ENCODE results near the gene PRCC. TPM values are rescaled to one million over a fixed set of nuclear protein-coding genes. Genes with fewer than 3 reads are reported as not detected.

Gene PRCC
- total and polyA plus RNA-seq, 2 of the 13 experiments (the other 11 are each of a cell fraction or from before 2014, with no cell fraction given), result 24.2 to 40.5 TPM

DNA sequence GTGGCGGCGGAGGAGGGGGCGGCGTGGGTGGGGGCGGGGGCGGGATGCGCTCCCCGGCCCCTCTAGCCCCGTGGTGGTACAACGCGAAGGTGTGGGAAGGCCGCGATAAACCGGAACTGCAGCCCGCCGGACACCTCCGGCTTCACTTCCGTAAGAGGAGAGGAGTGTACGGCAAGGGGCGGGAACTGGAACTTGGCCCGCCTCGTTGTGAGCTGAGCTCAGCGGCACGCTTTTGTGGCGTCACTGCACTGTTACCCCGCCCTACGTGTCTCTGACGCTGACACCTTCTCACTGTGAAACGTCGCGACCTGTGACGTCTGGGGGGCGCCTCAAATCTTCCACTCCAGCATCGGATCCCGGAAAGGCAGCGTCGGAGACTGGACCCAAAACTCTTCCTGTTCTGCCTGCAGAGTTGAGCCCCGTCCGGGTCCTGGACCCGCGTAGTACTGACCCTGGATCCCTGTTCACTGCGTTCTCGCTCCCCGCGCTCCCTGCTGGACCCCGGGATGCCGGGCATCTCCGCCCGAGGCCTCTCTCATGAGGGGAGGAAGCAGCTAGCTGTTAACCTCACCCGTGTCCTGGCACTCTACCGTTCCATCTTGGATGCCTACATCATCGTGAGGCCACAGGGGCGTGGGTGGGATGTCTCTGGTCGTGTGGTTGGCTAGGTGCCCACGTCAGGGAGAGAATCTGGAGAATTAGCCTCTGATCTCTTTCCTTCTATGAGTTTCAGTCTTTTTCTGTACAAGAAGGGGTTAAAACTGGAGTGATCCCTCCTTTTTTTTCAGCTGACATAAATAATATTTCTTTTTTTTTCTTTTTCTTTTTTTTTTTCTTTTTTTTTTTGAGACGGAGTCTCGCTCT is 38.5 kb upstream of the PRCC start, which contains the start of gene ISG20L2 (continued):
- TF ChIP-seq NR2F6 (IDR thresholded peaks at IDR 0.05) (peak; percentile 25; the same call in 1 of the 2 replicates), NR2F6 (CRISPR knock-in tag; IDR thresholded peaks at IDR 0.05) (0 out of 2 replicates have a peak, but pooled peaks have one; percentile 36), GATAD1 (CRISPR knock-in tag; IDR thresholded peaks at IDR 0.05) (peak; percentile 86), GPN1 (CRISPR knock-in tag; IDR thresholded peaks at IDR 0.05; ENCODE audit: borderline replicate concordance) (no peak), ZNF256 (CRISPR knock-in tag; conservative IDR thresholded peaks at IDR 0.05) (0 out of 2 replicates have a peak, but pooled peaks have one; percentile 51), STAG1 (CRISPR knock-in tag; IDR thresholded peaks at IDR 0.05) (no peak), ZNF318 (CRISPR knock-in tag; IDR thresholded peaks at IDR 0.05) (no peak), ZNF121 (CRISPR knock-in tag; IDR thresholded peaks at IDR 0.05) (no peak), GFI1 (CRISPR knock-in tag; IDR thresholded peaks at IDR 0.05; ENCODE audit: borderline replicate concordance) (no peak), TBP (CRISPR knock-in tag; IDR thresholded peaks at IDR 0.05) (0 out of 2 replicates have a peak, but pooled peaks have one; percentile 50), RFXANK (CRISPR knock-in tag; IDR thresholded peaks at IDR 0.05) (no peak)
- TF ChIP-seq, protein P1, sequence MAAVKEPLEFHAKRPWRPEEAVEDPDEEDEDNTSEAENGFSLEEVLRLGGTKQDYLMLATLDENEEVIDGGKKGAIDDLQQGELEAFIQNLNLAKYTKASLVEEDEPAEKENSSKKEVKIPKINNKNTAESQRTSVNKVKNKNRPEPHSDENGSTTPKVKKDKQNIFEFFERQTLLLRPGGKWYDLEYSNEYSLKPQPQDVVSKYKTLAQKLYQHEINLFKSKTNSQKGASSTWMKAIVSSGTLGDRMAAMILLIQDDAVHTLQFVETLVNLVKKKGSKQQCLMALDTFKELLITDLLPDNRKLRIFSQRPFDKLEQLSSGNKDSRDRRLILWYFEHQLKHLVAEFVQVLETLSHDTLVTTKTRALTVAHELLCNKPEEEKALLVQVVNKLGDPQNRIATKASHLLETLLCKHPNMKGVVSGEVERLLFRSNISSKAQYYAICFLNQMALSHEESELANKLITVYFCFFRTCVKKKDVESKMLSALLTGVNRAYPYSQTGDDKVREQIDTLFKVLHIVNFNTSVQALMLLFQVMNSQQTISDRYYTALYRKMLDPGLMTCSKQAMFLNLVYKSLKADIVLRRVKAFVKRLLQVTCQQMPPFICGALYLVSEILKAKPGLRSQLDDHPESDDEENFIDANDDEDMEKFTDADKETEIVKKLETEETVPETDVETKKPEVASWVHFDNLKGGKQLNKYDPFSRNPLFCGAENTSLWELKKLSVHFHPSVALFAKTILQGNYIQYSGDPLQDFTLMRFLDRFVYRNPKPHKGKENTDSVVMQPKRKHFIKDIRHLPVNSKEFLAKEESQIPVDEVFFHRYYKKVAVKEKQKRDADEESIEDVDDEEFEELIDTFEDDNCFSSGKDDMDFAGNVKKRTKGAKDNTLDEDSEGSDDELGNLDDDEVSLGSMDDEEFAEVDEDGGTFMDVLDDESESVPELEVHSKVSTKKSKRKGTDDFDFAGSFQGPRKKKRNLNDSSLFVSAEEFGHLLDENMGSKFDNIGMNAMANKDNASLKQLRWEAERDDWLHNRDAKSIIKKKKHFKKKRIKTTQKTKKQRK (IDR thresholded peaks at IDR 0.05; ENCODE audit: low read length), result no peak
- TF ChIP-seq, protein P2, sequence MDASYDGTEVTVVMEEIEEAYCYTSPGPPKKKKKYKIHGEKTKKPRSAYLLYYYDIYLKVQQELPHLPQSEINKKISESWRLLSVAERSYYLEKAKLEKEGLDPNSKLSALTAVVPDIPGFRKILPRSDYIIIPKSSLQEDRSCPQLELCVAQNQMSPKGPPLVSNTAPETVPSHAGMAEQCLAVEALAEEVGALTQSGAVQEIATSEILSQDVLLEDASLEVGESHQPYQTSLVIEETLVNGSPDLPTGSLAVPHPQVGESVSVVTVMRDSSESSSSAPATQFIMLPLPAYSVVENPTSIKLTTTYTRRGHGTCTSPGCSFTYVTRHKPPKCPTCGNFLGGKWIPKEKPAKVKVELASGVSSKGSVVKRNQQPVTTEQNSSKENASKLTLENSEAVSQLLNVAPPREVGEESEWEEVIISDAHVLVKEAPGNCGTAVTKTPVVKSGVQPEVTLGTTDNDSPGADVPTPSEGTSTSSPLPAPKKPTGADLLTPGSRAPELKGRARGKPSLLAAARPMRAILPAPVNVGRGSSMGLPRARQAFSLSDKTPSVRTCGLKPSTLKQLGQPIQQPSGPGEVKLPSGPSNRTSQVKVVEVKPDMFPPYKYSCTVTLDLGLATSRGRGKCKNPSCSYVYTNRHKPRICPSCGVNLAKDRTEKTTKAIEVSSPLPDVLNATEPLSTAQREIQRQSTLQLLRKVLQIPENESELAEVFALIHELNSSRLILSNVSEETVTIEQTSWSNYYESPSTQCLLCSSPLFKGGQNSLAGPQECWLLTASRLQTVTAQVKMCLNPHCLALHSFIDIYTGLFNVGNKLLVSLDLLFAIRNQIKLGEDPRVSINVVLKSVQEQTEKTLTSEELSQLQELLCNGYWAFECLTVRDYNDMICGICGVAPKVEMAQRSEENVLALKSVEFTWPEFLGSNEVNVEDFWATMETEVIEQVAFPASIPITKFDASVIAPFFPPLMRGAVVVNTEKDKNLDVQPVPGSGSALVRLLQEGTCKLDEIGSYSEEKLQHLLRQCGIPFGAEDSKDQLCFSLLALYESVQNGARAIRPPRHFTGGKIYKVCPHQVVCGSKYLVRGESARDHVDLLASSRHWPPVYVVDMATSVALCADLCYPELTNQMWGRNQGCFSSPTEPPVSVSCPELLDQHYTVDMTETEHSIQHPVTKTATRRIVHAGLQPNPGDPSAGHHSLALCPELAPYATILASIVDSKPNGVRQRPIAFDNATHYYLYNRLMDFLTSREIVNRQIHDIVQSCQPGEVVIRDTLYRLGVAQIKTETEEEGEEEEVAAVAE (CRISPR knock-in tag; IDR thresholded peaks at IDR 0.05; ENCODE audit: borderline replicate concordance), result no peak
